ENCODE data around the gene SLC2A8.

DNA sequence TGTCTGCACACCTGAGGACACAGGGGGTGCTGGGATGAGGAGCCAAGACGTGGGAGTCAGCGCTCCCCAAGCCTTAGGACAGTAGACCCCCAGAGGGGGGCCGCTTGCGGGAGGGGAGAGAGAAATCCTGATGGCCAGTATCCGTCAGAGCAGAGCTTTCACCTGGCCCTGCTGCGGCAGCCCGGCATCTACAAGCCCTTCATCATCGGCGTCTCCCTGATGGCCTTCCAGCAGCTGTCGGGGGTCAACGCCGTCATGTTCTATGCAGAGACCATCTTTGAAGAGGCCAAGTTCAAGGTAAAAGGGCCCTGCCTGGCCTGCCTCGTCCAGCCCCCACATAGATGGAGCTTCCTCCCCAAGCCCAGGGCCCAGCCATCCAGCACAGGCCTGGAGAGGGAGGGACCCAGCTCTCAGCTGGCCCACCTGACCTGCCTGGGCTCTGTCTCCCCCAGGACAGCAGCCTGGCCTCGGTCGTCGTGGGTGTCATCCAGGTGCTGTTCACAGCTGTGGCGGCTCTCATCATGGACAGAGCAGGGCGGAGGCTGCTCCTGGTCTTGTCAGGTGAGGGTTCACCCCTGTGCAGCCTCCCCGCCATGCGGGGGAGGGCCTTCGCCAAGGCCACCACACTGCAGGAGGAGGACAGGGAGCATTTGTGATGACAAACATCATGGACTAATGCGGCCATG, 6.7 kb downstream of the SLC2A8 start:
- TF ChIP-seq, protein P1, sequence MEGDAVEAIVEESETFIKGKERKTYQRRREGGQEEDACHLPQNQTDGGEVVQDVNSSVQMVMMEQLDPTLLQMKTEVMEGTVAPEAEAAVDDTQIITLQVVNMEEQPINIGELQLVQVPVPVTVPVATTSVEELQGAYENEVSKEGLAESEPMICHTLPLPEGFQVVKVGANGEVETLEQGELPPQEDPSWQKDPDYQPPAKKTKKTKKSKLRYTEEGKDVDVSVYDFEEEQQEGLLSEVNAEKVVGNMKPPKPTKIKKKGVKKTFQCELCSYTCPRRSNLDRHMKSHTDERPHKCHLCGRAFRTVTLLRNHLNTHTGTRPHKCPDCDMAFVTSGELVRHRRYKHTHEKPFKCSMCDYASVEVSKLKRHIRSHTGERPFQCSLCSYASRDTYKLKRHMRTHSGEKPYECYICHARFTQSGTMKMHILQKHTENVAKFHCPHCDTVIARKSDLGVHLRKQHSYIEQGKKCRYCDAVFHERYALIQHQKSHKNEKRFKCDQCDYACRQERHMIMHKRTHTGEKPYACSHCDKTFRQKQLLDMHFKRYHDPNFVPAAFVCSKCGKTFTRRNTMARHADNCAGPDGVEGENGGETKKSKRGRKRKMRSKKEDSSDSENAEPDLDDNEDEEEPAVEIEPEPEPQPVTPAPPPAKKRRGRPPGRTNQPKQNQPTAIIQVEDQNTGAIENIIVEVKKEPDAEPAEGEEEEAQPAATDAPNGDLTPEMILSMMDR (IDR thresholded peaks at IDR 0.05) = no peak
- TF ChIP-seq EZH2 (IDR thresholded peaks at IDR 0.05; ENCODE audit: borderline replicate concordance, insufficient read depth, low read depth, low read length, poor library complexity, severe bottlenecking) = no peak
